Activated CD4-positive, alpha-beta T cell treated with anti-CD3 and anti-CD28 coated beads for 36 hours (primary cell): Measurements from ENCODE around the gene FRMD4A. TPM values are rescaled to one million over a fixed set of nuclear protein-coding genes. Genes with fewer than 3 reads are reported as not detected.

Experiments used
- ATAC-seq: fragments of 200-7000 bp; cut with Tn5 transposase; one replicate; pipeline ENCODE4 v1.10.0; 2021; ENCODE audit warnings: mild to moderate bottlenecking, moderate library complexity
- CTCF ChIA-PET: fragments of 350-600 bp; sonication (Branson Sonifier 250); formaldehyde crosslinking; loops from one replicate; lab custom pipeline; 2021; ENCODE audit warnings: antibody characterized with exemption; lab: Charles Lee
- POLR2A ChIA-PET: fragments of 350-600 bp; sonication (Branson Sonifier 250); formaldehyde crosslinking; loops from one replicate; lab custom pipeline; 2021; ENCODE audit warnings: antibody characterized with exemption, inconsistent platforms; lab: Charles Lee
- DNase-seq: peaks from one replicate; pipeline ENCODE4 v3.0.0-alpha.2; 2020
- H3K27ac Mint-ChIP-seq: one replicate; pipeline ENCODE4 v1.8.0; 2021; ENCODE audit warnings: mixed read lengths
- H3K27me3 Mint-ChIP-seq: one replicate; pipeline ENCODE4 v1.8.0; 2021; ENCODE audit warnings: mixed read lengths
- H3K36me3 Mint-ChIP-seq: one replicate; pipeline ENCODE4 v1.8.0; 2021; ENCODE audit warnings: low read depth, mixed read lengths
- H3K4me1 Mint-ChIP-seq: one replicate; pipeline ENCODE4 v1.8.0; 2021; ENCODE audit warnings: mixed read lengths
- H3K4me3 Mint-ChIP-seq: one replicate; pipeline ENCODE4 v1.8.0; 2021; ENCODE audit warnings: mild to moderate bottlenecking, moderate library complexity, mixed read lengths
- H3K9me3 Mint-ChIP-seq: one replicate; pipeline ENCODE4 v1.8.0; 2021; ENCODE audit warnings: low read depth, mixed read lengths
- intact Hi-C, 2 experiments: fragments of 100-400 bp; cut with DNase I in 1 of 2; cut with micrococcal nuclease in 1 of 2; formaldehyde crosslinking; loops; one replicate each; pipeline versions ENCODE4 v1.14.2 to v1.15.1; 2022 to 2024; cut with DNase I, micrococcal nuclease
- total RNA-seq, 2 experiments: library from RNA; stranded (reverse); gene quantifications; one replicate each; pipeline ENCODE4 v1.2.3, GENCODE V29; 2021

Gene FRMD4A
- total RNA-seq, 2 experiments from 2014 or later, result 0.85 to 1.3 TPM

GRCh38 chr10:13731799-13732198 lies 598.9 kb downstream of the FRMD4A start:
- CTCF ChIA-PET, result interaction anchor here (0.5 to 1.5 kb wide), 3 partner anchors 46 to 547 kb away, joined by 3 to 4 read pairs (median 3); no protein-coding TSS in a partner anchor
- Mint-ChIP-seq H3K4me1 (no peaks in the 10 kb centered on the region), H3K36me3 (no peaks in the 10 kb centered on the region), H3K27ac (no peak overlapping the region), H3K27me3 (no peaks in the 10 kb centered on the region), H3K9me3 (no peaks in the 10 kb centered on the region), H3K4me3 (no peak overlapping the region)
- POLR2A ChIA-PET, result no interaction called here
- intact Hi-C loops, result no loop called here
- DNase-seq (no peak), ATAC-seq (no peak)

GRCh38 chr10:13730956-13731355 lies 599.8 kb downstream of the FRMD4A start:
- Mint-ChIP-seq H3K4me1 (no peaks in the 10 kb centered on the region), H3K27ac (no peak overlapping the region), H3K4me3 (no peak overlapping the region), H3K27me3 (no peaks in the 10 kb centered on the region), H3K9me3 (no peaks in the 10 kb centered on the region), H3K36me3 (no peaks in the 10 kb centered on the region)
- ChIA-PET CTCF (interaction anchor here (1.5 kb wide), 1 partner anchor 359 kb away, joined by 4 read pairs; no protein-coding TSS in a partner anchor), POLR2A (interaction anchor here (0.7 kb wide), 1 partner anchor 267 kb away, joined by 6 read pairs; no protein-coding TSS in a partner anchor)
- no peak for ATAC-seq
- DNase-seq, result no peak
- intact Hi-C loops, result no loop called here

GRCh38 chr10:13730306-13730652 lies 600.4 kb downstream of the FRMD4A start:
- DNase-seq, result no peak
- Mint-ChIP-seq H3K27me3 (no peaks in the 10 kb centered on the region), H3K4me1 (no peaks in the 10 kb centered on the region), H3K9me3 (no peaks in the 10 kb centered on the region), H3K36me3 (no peaks in the 10 kb centered on the region), H3K27ac (no peak overlapping the region), H3K4me3 (no peak overlapping the region)
- POLR2A ChIA-PET, result no interaction called here
- CTCF ChIA-PET, result no interaction called here
- no peak for ATAC-seq
- intact Hi-C loops, result no loop called here

- no peak overlapping the region for H3K27ac Mint-ChIP-seq
- ChIA-PET CTCF (no interaction called here), POLR2A (no interaction called here)
- H3K4me1 Mint-ChIP-seq, result no peaks in the 10 kb centered on the region
- no peaks in the 10 kb centered on the region for H3K36me3 Mint-ChIP-seq
- intact Hi-C loops, result no loop called here
- H3K27me3 Mint-ChIP-seq, result no peaks in the 10 kb centered on the region
- H3K9me3 Mint-ChIP-seq, result no peaks in the 10 kb centered on the region
- DNase-seq (no peak), ATAC-seq (no peak)
- H3K4me3 Mint-ChIP-seq, result no peak overlapping the region
Measured at GRCh38 chr10:13729586-13730305, 601.0 kb downstream of the FRMD4A start.

- Mint-ChIP-seq H3K4me1 (no peaks in the 10 kb centered on the region), H3K36me3 (no peaks in the 10 kb centered on the region), H3K4me3 (no peak overlapping the region), H3K9me3 (no peaks in the 10 kb centered on the region), H3K27me3 (no peaks in the 10 kb centered on the region), H3K27ac (no peak overlapping the region)
- ChIA-PET POLR2A (no interaction called here), CTCF (no interaction called here)
- DNase-seq (no peak), ATAC-seq (no peak)
- intact Hi-C loops, result no loop called here
Measured at GRCh38 chr10:13728898-13729535, 601.7 kb downstream of the FRMD4A start.

- ChIA-PET CTCF (no interaction called here), POLR2A (no interaction called here)
- Mint-ChIP-seq H3K4me1 (peaks cover 6% of the 10 kb centered on the region), H3K4me3 (no peak overlapping the region), H3K36me3 (no peaks in the 10 kb centered on the region), H3K27me3 (no peaks in the 10 kb centered on the region), H3K27ac (no peak overlapping the region), H3K9me3 (no peaks in the 10 kb centered on the region)
- DNase-seq (no peak), ATAC-seq (no peak)
- intact Hi-C loops, result no loop called here
Measured at GRCh38 chr10:13725594-13725993, 605.1 kb downstream of the FRMD4A start.

- intact Hi-C loops, result no loop called here
- Mint-ChIP-seq H3K36me3 (no peaks in the 10 kb centered on the region), H3K27me3 (peaks cover 3% of the 10 kb centered on the region), H3K9me3 (no peaks in the 10 kb centered on the region), H3K27ac (no peak overlapping the region), H3K4me3 (no peak overlapping the region), H3K4me1 (peaks cover 6% of the 10 kb centered on the region)
- CTCF ChIA-PET, result no interaction called here
- DNase-seq, result no peak
- POLR2A ChIA-PET, result no interaction called here
- no peak for ATAC-seq
Measured at GRCh38 chr10:13724484-13724883, 606.2 kb downstream of the FRMD4A start.

GRCh38 chr10:13722747-13723653 lies 607.7 kb downstream of the FRMD4A start:
- intact Hi-C loops, result no loop called here
- H3K36me3 Mint-ChIP-seq, result no peaks in the 10 kb centered on the region
- H3K27me3 Mint-ChIP-seq, result peaks cover 3% of the 10 kb centered on the region
- no peaks in the 10 kb centered on the region for H3K9me3 Mint-ChIP-seq
- H3K4me3 Mint-ChIP-seq, result no peak overlapping the region
- CTCF ChIA-PET, result interaction anchor here (0.6 to 0.7 kb wide), 3 partner anchors 16 to 1250 kb away, joined by 3 read pairs; no protein-coding TSS in a partner anchor
- DNase-seq (no peak), ATAC-seq (peak; percentile 42)
- no peak overlapping the region for H3K27ac Mint-ChIP-seq
- H3K4me1 Mint-ChIP-seq, result peaks cover 16% of the 10 kb centered on the region
- POLR2A ChIA-PET, result interaction anchor here (0.8 kb wide), 1 partner anchor 461 kb away, joined by 3 read pairs; no protein-coding TSS in a partner anchor

GRCh38 chr10:13721486-13721885 lies 609.2 kb downstream of the FRMD4A start:
- H3K36me3 Mint-ChIP-seq, result no peaks in the 10 kb centered on the region
- DNase-seq, result no peak
- H3K27ac Mint-ChIP-seq, result no peak overlapping the region
- ATAC-seq, result no peak
- CTCF ChIA-PET, result interaction anchor here (0.6 to 1.0 kb wide), 4 partner anchors 62 to 379 kb away, joined by 3 to 4 read pairs (median 4); no protein-coding TSS in a partner anchor
- POLR2A ChIA-PET, result interaction anchor here (0.6 to 1.1 kb wide), 3 partner anchors 8 to 464 kb away, joined by 3 read pairs; no protein-coding TSS in a partner anchor
- peaks cover 20% of the 10 kb centered on the region for H3K4me1 Mint-ChIP-seq
- intact Hi-C loops, result no loop called here
- peaks cover 3% of the 10 kb centered on the region for H3K27me3 Mint-ChIP-seq
- H3K9me3 Mint-ChIP-seq, result no peaks in the 10 kb centered on the region
- no peak overlapping the region for H3K4me3 Mint-ChIP-seq

- Mint-ChIP-seq H3K9me3 (no peaks in the 10 kb centered on the region), H3K36me3 (no peaks in the 10 kb centered on the region), H3K27ac (no peak overlapping the region), H3K4me1 (peaks cover 20% of the 10 kb centered on the region), H3K27me3 (peaks cover 3% of the 10 kb centered on the region), H3K4me3 (no peak overlapping the region)
- ChIA-PET CTCF (interaction anchor here (1.0 to 1.3 kb wide), 2 partner anchors 9 to 99 kb away, joined by 3 read pairs; no protein-coding TSS in a partner anchor), POLR2A (no interaction called here)
- ATAC-seq, result no peak
- DNase-seq, result no peak
- intact Hi-C loops, result no loop called here
Measured at GRCh38 chr10:13720699-13721098, 610.0 kb downstream of the FRMD4A start.

- no peak overlapping the region for H3K27ac Mint-ChIP-seq
- DNase-seq (no peak), ATAC-seq (no peak)
- ChIA-PET POLR2A (no interaction called here), CTCF (interaction anchor here (0.9 to 1.3 kb wide), 2 partner anchors 8 to 60 kb away, joined by 3 read pairs; no protein-coding TSS in a partner anchor)
- no peak overlapping the region for H3K4me3 Mint-ChIP-seq
- H3K27me3 Mint-ChIP-seq, result peaks cover 3% of the 10 kb centered on the region
- intact Hi-C loops, result no loop called here
- peaks cover 20% of the 10 kb centered on the region for H3K4me1 Mint-ChIP-seq
- no peaks in the 10 kb centered on the region for H3K36me3 Mint-ChIP-seq
- no peaks in the 10 kb centered on the region for H3K9me3 Mint-ChIP-seq
Measured at GRCh38 chr10:13719425-13719824, 611.3 kb downstream of the FRMD4A start.
